ENCODE measurements around the gene MALSU1. TPM values are rescaled to one million over a fixed set of nuclear protein-coding genes. Genes with fewer than 3 reads are reported as not detected.

The MALSU1 gene
- total and polyA plus RNA-seq, 7 donors = 65.2 to 109 (median 89.2) TPM

GRCh38 chr7:23283086-23283485 lies 16.1 kb upstream of the MALSU1 start:
- no peaks in the 10 kb centered on the region for H3K9me3 ChIP-seq
- H3K36me3 ChIP-seq (ENCODE audit: insufficient read depth in 1 of 2, low read depth in 1 of 2) = no peaks in the 10 kb centered on the region
- no peaks in the 10 kb centered on the region for H3K27me3 ChIP-seq (ENCODE audit: insufficient read depth in 3 of 3, low read length in 2 of 3)
- H3K27ac ChIP-seq = no peak overlapping the region
- ATAC-seq = no peak
- no peak overlapping the region for H3K4me3 ChIP-seq
- intact Hi-C loops (cut with DNase I) = no loop called here
- TF ChIP-seq CTCF (IDR thresholded peaks at IDR 0.05) = no peak
- DNase-seq = no peak
- no peaks in the 10 kb centered on the region for H3K4me1 ChIP-seq
- WGBS, 3 donors = 93 to 98% (median 96%) methylated on average over 4 of the region's 4 CpGs

GRCh38 chr7:23284871-23285270 lies 14.3 kb upstream of the MALSU1 start:
- Histone ChIP-seq H3K27ac (no peak overlapping the region), H3K27me3 (ENCODE audit: insufficient read depth in 3 of 3, low read length in 2 of 3) (no peaks in the 10 kb centered on the region), H3K9me3 (no peaks in the 10 kb centered on the region), H3K36me3 (ENCODE audit: insufficient read depth in 1 of 2, low read depth in 1 of 2) (no peaks in the 10 kb centered on the region), H3K4me3 (no peak overlapping the region), H3K4me1 (no peaks in the 10 kb centered on the region)
- DNase-seq (no peak), ATAC-seq (no peak)
- WGBS, 3 donors = 68 to 78% (median 73%) methylated on average over 2 of the region's 2 CpGs
- intact Hi-C loops (cut with DNase I) = no loop called here
- no peak for TF ChIP-seq CTCF (IDR thresholded peaks at IDR 0.05)

- no peak for DNase-seq
- no peaks in the 10 kb centered on the region for H3K4me1 ChIP-seq
- WGBS, 3 donors = 55 to 71% (median 56%) methylated on average over 17 to 18 of the region's 18 CpGs
- H3K27me3 ChIP-seq (ENCODE audit: insufficient read depth in 3 of 3, low read length in 2 of 3) = no peaks in the 10 kb centered on the region
- peak in 2 of 4 donors; percentile 60 to 76 for ATAC-seq
- H3K9me3 ChIP-seq = no peaks in the 10 kb centered on the region
- H3K36me3 ChIP-seq (ENCODE audit: insufficient read depth in 1 of 2, low read depth in 1 of 2) = no peaks in the 10 kb centered on the region
- TF ChIP-seq CTCF (IDR thresholded peaks at IDR 0.05) = no peak
- intact Hi-C loops (cut with DNase I) = no loop called here
- no peak overlapping the region for H3K4me3 ChIP-seq
- no peak overlapping the region for H3K27ac ChIP-seq
Observed at GRCh38 chr7:23285657-23286646, 13.2 kb upstream of the MALSU1 start.

GRCh38 chr7:23287612-23288011 lies 11.5 kb upstream of the MALSU1 start:
- H3K4me1 ChIP-seq = no peaks in the 10 kb centered on the region
- H3K36me3 ChIP-seq (ENCODE audit: insufficient read depth in 1 of 2, low read depth in 1 of 2) = no peaks in the 10 kb centered on the region
- no peaks in the 10 kb centered on the region for H3K9me3 ChIP-seq
- no peak overlapping the region for H3K27ac ChIP-seq
- WGBS, 3 donors = 87 to 94% (median 91%) methylated on average over 5 of the region's 5 CpGs
- H3K27me3 ChIP-seq (ENCODE audit: insufficient read depth in 3 of 3, low read length in 2 of 3) = no peaks in the 10 kb centered on the region
- TF ChIP-seq CTCF (IDR thresholded peaks at IDR 0.05) = no peak
- ATAC-seq (no peak), DNase-seq (no peak)
- intact Hi-C loops (cut with DNase I) = no loop called here
- no peak overlapping the region for H3K4me3 ChIP-seq

All from psoas muscle (tissue), 8 donors.